ENCODE results near the gene ADCY1. TPM values are rescaled to one million over a fixed set of nuclear protein-coding genes. Genes with fewer than 3 reads are reported as not detected.

Gene ADCY1
- total RNA-seq, 4 donors from 2014 or later = under 0.01 to 1.5 (median 0.18) TPM

GRCh38 chr7:45697576-45698136 is 123.5 kb downstream of the ADCY1 start:
- Histone ChIP-seq H3K36me3 (no peaks in the 10 kb centered on the region), H3K27ac (no peak overlapping the region), H3K27me3 (no peaks in the 10 kb centered on the region), H3K9me3 (no peaks in the 10 kb centered on the region), H3K4me3 (no peak overlapping the region), H3K4me1 (no peaks in the 10 kb centered on the region)
- TF ChIP-seq, protein P1, sequence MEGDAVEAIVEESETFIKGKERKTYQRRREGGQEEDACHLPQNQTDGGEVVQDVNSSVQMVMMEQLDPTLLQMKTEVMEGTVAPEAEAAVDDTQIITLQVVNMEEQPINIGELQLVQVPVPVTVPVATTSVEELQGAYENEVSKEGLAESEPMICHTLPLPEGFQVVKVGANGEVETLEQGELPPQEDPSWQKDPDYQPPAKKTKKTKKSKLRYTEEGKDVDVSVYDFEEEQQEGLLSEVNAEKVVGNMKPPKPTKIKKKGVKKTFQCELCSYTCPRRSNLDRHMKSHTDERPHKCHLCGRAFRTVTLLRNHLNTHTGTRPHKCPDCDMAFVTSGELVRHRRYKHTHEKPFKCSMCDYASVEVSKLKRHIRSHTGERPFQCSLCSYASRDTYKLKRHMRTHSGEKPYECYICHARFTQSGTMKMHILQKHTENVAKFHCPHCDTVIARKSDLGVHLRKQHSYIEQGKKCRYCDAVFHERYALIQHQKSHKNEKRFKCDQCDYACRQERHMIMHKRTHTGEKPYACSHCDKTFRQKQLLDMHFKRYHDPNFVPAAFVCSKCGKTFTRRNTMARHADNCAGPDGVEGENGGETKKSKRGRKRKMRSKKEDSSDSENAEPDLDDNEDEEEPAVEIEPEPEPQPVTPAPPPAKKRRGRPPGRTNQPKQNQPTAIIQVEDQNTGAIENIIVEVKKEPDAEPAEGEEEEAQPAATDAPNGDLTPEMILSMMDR (IDR thresholded peaks at IDR 0.05) = no peak
- no peak for TF ChIP-seq POLR2A (IDR thresholded peaks at IDR 0.05)
- DNase-seq = no peak

DNA sequence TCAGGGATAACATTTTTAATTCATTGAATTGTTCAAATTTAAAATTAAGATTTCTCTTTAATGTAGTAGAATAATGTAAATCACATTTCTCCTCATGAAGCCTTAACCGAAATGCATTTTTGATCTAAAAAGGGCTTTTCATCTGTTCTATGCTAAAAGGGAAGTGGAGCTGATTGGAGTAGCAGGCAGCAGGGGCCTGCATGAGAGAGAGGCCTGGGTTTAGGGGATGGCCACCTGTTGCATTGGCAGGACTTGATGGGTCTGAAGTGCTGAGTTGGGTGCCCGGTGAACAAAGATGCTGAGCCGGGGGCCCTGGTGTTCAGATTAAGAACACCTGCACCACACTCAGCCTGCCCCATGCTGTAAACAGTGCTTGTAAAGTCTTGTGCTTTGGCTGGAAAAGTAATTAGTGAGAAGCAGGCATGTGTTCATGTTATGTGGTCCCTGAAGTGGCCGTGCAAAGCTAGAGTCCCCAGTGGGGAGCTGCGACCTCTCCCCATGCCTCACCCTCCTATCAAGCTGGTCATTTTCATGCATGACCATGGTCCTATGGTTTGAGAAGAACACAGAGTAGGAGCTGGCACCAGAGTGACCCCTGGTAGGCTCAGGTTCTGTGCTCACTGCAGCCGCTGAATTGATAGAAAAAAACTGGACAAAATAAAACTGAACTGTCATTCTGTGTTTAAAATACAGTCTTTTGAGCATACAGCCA is 124.3 kb downstream of the ADCY1 start:
- Histone ChIP-seq H3K4me3 (no peak overlapping the region), H3K27me3 (no peaks in the 10 kb centered on the region), H3K27ac (no peak overlapping the region), H3K4me1 (no peaks in the 10 kb centered on the region), H3K36me3 (no peaks in the 10 kb centered on the region), H3K9me3 (no peaks in the 10 kb centered on the region)
- DNase-seq = peak in 1 of 3 donors; percentile 28
- no peak for TF ChIP-seq POLR2A (IDR thresholded peaks at IDR 0.05)
- TF ChIP-seq, protein P1 (IDR thresholded peaks at IDR 0.05) = no peak

DNA sequence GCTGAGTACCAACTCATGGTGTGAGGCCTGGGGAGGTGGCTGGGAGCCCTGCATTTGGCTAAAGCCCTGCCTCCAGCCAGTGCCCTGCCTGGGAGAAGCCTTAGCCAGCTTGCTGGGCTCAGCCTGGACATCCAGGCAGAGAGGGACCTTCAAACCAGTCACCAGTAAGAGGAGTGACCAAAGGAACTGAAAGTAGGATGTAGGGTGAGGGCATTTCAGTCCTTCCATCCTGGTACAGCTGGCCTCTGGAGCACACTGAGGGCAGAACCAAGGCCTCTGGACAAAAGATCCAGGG is 124.8 kb downstream of the ADCY1 start:
- DNase-seq = peak in 1 of 3 donors; percentile 14
- TF ChIP-seq POLR2A (IDR thresholded peaks at IDR 0.05) = no peak
- TF ChIP-seq, protein P1 (IDR thresholded peaks at IDR 0.05) = no peak
- no peak overlapping the region for H3K27ac ChIP-seq
- no peaks in the 10 kb centered on the region for H3K4me1 ChIP-seq
- H3K36me3 ChIP-seq = no peaks in the 10 kb centered on the region
- no peaks in the 10 kb centered on the region for H3K27me3 ChIP-seq
- no peak overlapping the region for H3K4me3 ChIP-seq
- H3K9me3 ChIP-seq = no peaks in the 10 kb centered on the region

GRCh38 chr7:45699726-45700390 is 125.7 kb downstream of the ADCY1 start:
- H3K4me3 ChIP-seq = no peak overlapping the region
- H3K4me1 ChIP-seq = no peaks in the 10 kb centered on the region
- peak in 1 of 3 donors; percentile 31 for DNase-seq
- TF ChIP-seq, protein P1 (IDR thresholded peaks at IDR 0.05) = no peak
- no peak for TF ChIP-seq POLR2A (IDR thresholded peaks at IDR 0.05)
- H3K27ac ChIP-seq = no peak overlapping the region
- no peaks in the 10 kb centered on the region for H3K36me3 ChIP-seq
- no peaks in the 10 kb centered on the region for H3K9me3 ChIP-seq
- H3K27me3 ChIP-seq = no peaks in the 10 kb centered on the region

- Histone ChIP-seq H3K27me3 (no peaks in the 10 kb centered on the region), H3K9me3 (no peaks in the 10 kb centered on the region), H3K4me3 (no peak overlapping the region), H3K36me3 (no peaks in the 10 kb centered on the region), H3K4me1 (no peaks in the 10 kb centered on the region), H3K27ac (no peak overlapping the region)
- peak in 1 of 3 donors; percentile 48 for DNase-seq
- TF ChIP-seq POLR2A (IDR thresholded peaks at IDR 0.05) = no peak
- TF ChIP-seq, protein P1 (IDR thresholded peaks at IDR 0.05) = no peak
These were observed 126.4 kb downstream of the ADCY1 start for GRCh38 chr7:45700556-45700955.

Measured in Peyer's patch (tissue), 4 donors.